Type B pancreatic cell (in vitro differentiated cells): ENCODE results near the gene SERPINA3. TPM values are rescaled to one million over a fixed set of nuclear protein-coding genes. Genes with fewer than 3 reads are reported as not detected.

Source experiments
- DNase-seq: peaks from one replicate; pipeline ENCODE4 v3.0.0; 2021; ENCODE audit warnings: mixed read lengths; ENCODE audit not compliant: unreplicated experiment; ENCODE audit errors: extremely low spot score
- H3K27ac Mint-ChIP-seq: 2 replicates; pipeline ENCODE4 v1.8.0; 2021; ENCODE audit warnings: mild to moderate bottlenecking, mixed read lengths
- H3K27me3 Mint-ChIP-seq: 2 replicates; pipeline ENCODE4 v1.8.0; 2021; ENCODE audit warnings: mixed read lengths
- H3K36me3 Mint-ChIP-seq: 2 replicates; pipeline ENCODE4 v1.8.0; 2021; ENCODE audit warnings: mixed read lengths
- H3K4me1 Mint-ChIP-seq: one replicate; pipeline ENCODE4 v1.8.0; 2021; ENCODE audit warnings: mixed read lengths; ENCODE audit not compliant: unreplicated experiment
- H3K4me3 Mint-ChIP-seq: 2 replicates; pipeline ENCODE4 v1.8.0; 2021; ENCODE audit warnings: mild to moderate bottlenecking, mixed read lengths
- H3K9me3 Mint-ChIP-seq: 2 replicates; pipeline ENCODE4 v1.8.0; 2021; ENCODE audit warnings: mixed read lengths
- CTCF ChIP-seq: fragments of 200-600 bp; sonication (generic); conservative IDR thresholded peaks from 2 replicates; pipeline ENCODE4 v1.5.0; 2021; ENCODE audit warnings: antibody characterized with exemption, mild to moderate bottlenecking
- total RNA-seq: library from RNA; stranded (reverse); gene quantifications from 2 replicates; pipeline ENCODE4 v1.2.1, GENCODE V29; 2021; ENCODE audit warnings: low replicate concordance

SERPINA3 gene
- total RNA-seq, 1 donor from 2014 or later: 7.1 TPM

DNA sequence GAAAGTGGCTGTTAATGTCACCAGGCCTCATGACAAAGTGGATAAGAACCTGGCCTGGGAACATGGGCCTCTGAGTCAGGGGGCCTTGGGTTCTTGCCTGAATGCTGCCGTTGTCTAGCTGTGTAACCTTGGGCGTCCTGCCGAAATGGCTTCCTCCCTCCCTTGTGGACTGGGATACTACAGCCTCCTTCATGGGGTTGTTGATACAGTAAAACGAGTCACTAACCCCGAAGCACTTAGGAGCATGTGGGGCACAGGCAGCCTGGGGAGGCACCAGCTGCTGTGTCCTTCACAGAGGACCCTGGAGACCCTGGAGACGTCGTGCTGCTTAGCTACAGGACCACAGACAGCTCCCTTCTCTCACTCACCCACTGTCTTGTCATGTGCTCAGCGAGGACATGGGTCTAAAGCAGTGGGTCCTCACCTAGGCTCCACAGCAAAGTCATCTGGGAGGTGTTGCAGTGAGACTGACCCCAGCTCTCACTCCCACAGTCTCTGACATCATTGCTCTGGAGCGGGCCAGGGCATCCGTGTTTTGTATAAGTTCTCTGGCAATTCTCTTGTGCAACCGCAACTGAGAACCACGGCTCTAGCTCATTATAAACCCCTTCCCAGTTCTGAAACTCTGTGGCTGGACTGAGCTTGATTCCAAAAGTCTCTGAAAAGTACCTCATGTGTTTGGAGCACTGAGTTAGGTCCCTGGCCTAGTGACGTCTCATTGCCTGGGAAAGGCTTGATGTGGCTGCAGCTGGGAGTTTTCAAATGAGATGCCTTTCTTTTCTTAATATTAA lies 42.1 kb downstream of the SERPINA3 start:
- H3K36me3 Mint-ChIP-seq: no peaks in the 10 kb centered on the region
- H3K27ac Mint-ChIP-seq: no peak overlapping the region
- H3K4me1 Mint-ChIP-seq: no peaks in the 10 kb centered on the region
- H3K4me3 Mint-ChIP-seq: no peak overlapping the region
- peak; percentile 43 for DNase-seq
- H3K9me3 Mint-ChIP-seq: no peaks in the 10 kb centered on the region
- TF ChIP-seq CTCF: no peak
- H3K27me3 Mint-ChIP-seq: no peaks in the 10 kb centered on the region

DNA sequence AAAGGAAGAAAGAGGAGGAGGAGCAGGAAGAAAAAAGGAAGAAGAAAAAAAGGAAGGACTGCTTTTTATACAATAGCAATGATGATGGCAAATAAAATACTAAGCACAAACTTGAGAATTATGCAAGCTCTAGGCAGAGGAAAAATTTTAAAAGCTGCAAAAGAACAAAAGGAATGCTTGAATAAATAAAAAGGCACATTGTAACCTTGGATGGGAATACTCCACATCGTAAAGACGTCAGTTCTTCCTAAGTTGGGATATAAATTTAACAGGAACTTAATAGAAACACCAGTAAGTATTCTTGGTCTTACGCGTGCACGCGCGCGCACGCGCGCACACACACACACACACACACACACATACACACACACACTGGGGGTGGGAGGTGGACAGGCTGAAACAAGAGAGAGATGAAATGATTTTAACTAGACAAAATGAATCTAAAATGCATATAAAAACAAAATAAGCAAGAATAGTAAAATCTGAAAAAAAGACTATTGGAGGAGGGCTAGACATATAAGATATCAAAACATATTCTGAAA lies 43.0 kb downstream of the SERPINA3 start:
- DNase-seq: no peak
- Mint-ChIP-seq H3K27me3 (no peaks in the 10 kb centered on the region), H3K4me3 (no peak overlapping the region), H3K27ac (no peak overlapping the region), H3K36me3 (no peaks in the 10 kb centered on the region), H3K4me1 (no peaks in the 10 kb centered on the region), H3K9me3 (no peaks in the 10 kb centered on the region)
- TF ChIP-seq CTCF: no peak

- no peak for DNase-seq
- Mint-ChIP-seq H3K36me3 (no peaks in the 10 kb centered on the region), H3K27me3 (no peaks in the 10 kb centered on the region), H3K4me3 (no peak overlapping the region), H3K4me1 (no peaks in the 10 kb centered on the region), H3K9me3 (no peaks in the 10 kb centered on the region), H3K27ac (no peak overlapping the region)
- no peak for TF ChIP-seq CTCF
These were observed 43.9 kb downstream of the SERPINA3 start for GRCh38 chr14:94656043-94656442.

- Mint-ChIP-seq H3K36me3 (no peaks in the 10 kb centered on the region), H3K9me3 (no peaks in the 10 kb centered on the region), H3K4me3 (no peak overlapping the region), H3K4me1 (no peaks in the 10 kb centered on the region), H3K27ac (no peak overlapping the region), H3K27me3 (peaks cover 7% of the 10 kb centered on the region)
- TF ChIP-seq CTCF: no peak
- DNase-seq: no peak
These were observed 47.1 kb downstream of the SERPINA3 start for GRCh38 chr14:94659256-94659655.

- Mint-ChIP-seq H3K9me3 (no peaks in the 10 kb centered on the region), H3K4me3 (no peak overlapping the region), H3K36me3 (no peaks in the 10 kb centered on the region), H3K27me3 (peaks cover 9% of the 10 kb centered on the region), H3K4me1 (peaks cover 2% of the 10 kb centered on the region), H3K27ac (no peak overlapping the region)
- no peak for TF ChIP-seq CTCF
- DNase-seq: peak; percentile 8
These were observed 47.7 kb downstream of the SERPINA3 start for GRCh38 chr14:94659901-94660300.
